RWPE2 (cell line): Measurements from ENCODE around the gene SLC16A8.

Source experiments
- ATAC-seq: fragments of 200-7000 bp; cut with Tn5 transposase; 3 replicates; pipeline ENCODE4 v1.9.1; 2021; ENCODE audit warnings: low read depth
- DNase-seq: peaks from one replicate; pipeline ENCODE4 v3.0.0-alpha.2; 2020; ENCODE audit warnings: low spot score
- H3K27ac ChIP-seq: fragments of 450-650 bp; 2 replicates; pipeline ENCODE4 v1.5.1; 2017; ENCODE audit warnings: mild to moderate bottlenecking; ENCODE audit not compliant: poor library complexity, severe bottlenecking
- H3K27me3 ChIP-seq: fragments of 250-450 bp; sonication (Bioruptor Pico); 2 replicates; pipeline ENCODE4 v1.5.1; 2021; ENCODE audit warnings: mild to moderate bottlenecking, moderate library complexity; ENCODE audit not compliant: insufficient read depth, poor library complexity, severe bottlenecking
- H3K36me3 ChIP-seq: fragments of 250-450 bp; sonication (Bioruptor Pico); 2 replicates; pipeline ENCODE4 v1.5.1; 2020; ENCODE audit warnings: low read depth, mild to moderate bottlenecking, moderate library complexity
- H3K4me1 ChIP-seq: fragments of 250-450 bp; sonication (Bioruptor Pico); 2 replicates; pipeline ENCODE4 v1.5.1; 2021; ENCODE audit warnings: mild to moderate bottlenecking, moderate library complexity; ENCODE audit not compliant: insufficient read depth, poor library complexity, severe bottlenecking
- H3K4me3 ChIP-seq: fragments of 250-450 bp; sonication (Bioruptor Pico); 2 replicates; pipeline ENCODE4 v1.5.1; 2021; ENCODE audit warnings: mild to moderate bottlenecking, moderate library complexity; ENCODE audit not compliant: severe bottlenecking
- H3K9me3 ChIP-seq: fragments of 250-450 bp; sonication (Bioruptor Pico); 2 replicates; pipeline ENCODE4 v1.5.1; 2021; ENCODE audit warnings: mild to moderate bottlenecking, moderate library complexity; ENCODE audit not compliant: severe bottlenecking
- TF ChIP-seq, protein P1 (sequence below): fragments of 450-650 bp; IDR thresholded peaks from one replicate; pipeline ENCODE4 v1.5.1; 2017; ENCODE audit warnings: mild to moderate bottlenecking, moderate library complexity; ENCODE audit not compliant: poor library complexity, severe bottlenecking

The SLC16A8 gene

DNA sequence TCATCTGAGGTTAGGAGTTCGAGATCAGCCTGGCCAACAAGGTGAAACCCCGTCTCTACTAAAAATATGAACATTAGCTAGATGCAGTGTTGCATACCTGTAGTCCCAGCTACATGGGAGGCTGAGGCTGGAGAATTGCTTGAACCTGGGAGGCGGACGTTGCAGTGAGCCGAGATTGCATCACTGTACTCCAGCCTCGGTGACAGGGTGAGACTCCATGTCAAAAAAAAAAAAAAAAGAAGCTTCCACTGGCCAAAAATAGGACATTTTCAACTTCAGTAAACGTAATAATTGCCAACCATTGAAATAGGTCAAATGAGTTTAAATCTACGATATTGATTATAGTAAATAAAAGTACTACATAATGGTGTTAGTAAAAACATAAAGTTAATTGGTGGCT is 19.7 kb upstream of the SLC16A8 start:
- Histone ChIP-seq H3K27ac (no peak overlapping the region), H3K9me3 (no peaks in the 10 kb centered on the region), H3K4me3 (no peak overlapping the region), H3K4me1 (no peaks in the 10 kb centered on the region), H3K27me3 (no peaks in the 10 kb centered on the region), H3K36me3 (no peaks in the 10 kb centered on the region)
- ATAC-seq (no peak), DNase-seq (no peak)
- TF ChIP-seq, protein P1, sequence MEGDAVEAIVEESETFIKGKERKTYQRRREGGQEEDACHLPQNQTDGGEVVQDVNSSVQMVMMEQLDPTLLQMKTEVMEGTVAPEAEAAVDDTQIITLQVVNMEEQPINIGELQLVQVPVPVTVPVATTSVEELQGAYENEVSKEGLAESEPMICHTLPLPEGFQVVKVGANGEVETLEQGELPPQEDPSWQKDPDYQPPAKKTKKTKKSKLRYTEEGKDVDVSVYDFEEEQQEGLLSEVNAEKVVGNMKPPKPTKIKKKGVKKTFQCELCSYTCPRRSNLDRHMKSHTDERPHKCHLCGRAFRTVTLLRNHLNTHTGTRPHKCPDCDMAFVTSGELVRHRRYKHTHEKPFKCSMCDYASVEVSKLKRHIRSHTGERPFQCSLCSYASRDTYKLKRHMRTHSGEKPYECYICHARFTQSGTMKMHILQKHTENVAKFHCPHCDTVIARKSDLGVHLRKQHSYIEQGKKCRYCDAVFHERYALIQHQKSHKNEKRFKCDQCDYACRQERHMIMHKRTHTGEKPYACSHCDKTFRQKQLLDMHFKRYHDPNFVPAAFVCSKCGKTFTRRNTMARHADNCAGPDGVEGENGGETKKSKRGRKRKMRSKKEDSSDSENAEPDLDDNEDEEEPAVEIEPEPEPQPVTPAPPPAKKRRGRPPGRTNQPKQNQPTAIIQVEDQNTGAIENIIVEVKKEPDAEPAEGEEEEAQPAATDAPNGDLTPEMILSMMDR: no peak

DNA sequence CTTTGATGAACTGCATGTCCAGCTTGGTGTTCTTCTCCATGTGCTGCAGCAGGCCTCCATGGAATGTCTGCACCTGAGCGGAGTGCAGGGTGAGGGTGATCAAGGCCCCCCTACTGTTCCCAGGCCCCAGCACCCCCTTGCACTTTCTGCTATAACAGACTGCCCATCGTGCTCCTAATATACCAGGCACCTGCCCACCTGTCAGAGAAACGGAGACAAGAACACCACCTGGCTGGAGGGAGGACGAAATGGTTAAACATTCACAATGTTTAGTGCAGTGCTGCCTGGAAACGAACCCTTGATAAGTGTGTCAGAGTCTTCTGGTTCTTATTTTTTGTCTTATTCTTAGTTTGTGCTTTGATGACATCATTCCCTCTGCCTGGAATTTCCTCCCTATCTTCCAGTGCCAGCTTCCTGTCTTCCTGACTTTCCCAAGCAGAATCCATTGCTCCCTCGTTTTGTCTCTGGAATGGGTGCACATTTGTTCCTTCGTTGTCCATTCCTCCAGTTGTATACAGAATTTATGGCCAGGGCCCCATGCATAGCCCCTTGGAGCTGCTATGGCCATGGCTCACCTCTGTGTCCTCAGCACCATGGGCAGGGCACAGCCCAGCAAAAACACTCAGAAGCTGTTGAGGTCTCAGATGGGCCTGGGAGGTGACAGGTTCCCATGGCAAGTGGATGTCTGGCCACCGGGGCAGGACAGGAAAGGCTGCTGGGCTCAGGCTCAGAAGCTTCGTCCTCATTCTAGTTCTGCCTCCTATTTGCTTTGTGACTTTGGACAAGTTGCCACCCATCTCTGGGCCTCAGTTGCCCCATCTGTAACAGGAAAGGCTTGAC is 14.6 kb upstream of the SLC16A8 start:
- TF ChIP-seq, protein P1: no peak
- no peak overlapping the region for H3K4me3 ChIP-seq

GRCh38 chr22:38097557-38098409 is 13.8 kb upstream of the SLC16A8 start:
- no peaks in the 10 kb centered on the region for H3K27me3 ChIP-seq
- DNase-seq (peak; percentile 46), ATAC-seq (no peak)
- no peak overlapping the region for H3K27ac ChIP-seq
- no peaks in the 10 kb centered on the region for H3K4me1 ChIP-seq
- H3K4me3 ChIP-seq: no peak overlapping the region
- TF ChIP-seq, protein P1: no peak
- no peaks in the 10 kb centered on the region for H3K36me3 ChIP-seq
- no peaks in the 10 kb centered on the region for H3K9me3 ChIP-seq

More for the DNA sequence above, 14.6 kb upstream of the SLC16A8 start:
- DNase-seq: peak; percentile 44
- ATAC-seq: no peak
- Histone ChIP-seq H3K9me3 (no peaks in the 10 kb centered on the region), H3K27me3 (no peaks in the 10 kb centered on the region), H3K36me3 (no peaks in the 10 kb centered on the region), H3K4me1 (no peaks in the 10 kb centered on the region), H3K27ac (no peak overlapping the region)

- DNase-seq (peak; percentile 49), ATAC-seq (no peak)
- Histone ChIP-seq H3K4me3 (no peak overlapping the region), H3K9me3 (no peaks in the 10 kb centered on the region), H3K36me3 (no peaks in the 10 kb centered on the region), H3K27me3 (no peaks in the 10 kb centered on the region), H3K27ac (no peak overlapping the region), H3K4me1 (no peaks in the 10 kb centered on the region)
- TF ChIP-seq, protein P1: no peak
These were observed 13.1 kb upstream of the SLC16A8 start for GRCh38 chr22:38097058-38097457.

DNA sequence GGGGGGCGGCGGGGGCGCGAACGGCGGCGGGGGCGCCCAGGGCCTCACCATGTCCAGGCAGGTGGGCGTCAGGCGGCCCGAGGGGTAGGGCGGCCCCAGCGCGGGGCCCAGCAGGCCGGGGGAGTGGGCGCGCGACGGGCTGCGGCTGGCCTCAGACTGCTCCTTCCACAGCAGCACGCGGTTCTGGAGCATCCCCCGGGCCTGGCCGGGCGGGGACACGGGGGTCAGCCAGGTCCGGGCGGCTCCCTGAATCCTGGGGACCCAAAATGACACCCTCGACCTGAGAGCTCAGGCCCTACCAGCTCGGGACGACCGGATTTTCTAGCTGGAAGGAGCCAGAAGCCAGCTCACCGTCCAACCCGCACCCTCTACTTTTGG is 5.5 kb upstream of the SLC16A8 start:
- no peak for DNase-seq
- TF ChIP-seq, protein P1: no peak
- Histone ChIP-seq H3K27me3 (no peaks in the 10 kb centered on the region), H3K36me3 (no peaks in the 10 kb centered on the region), H3K4me3 (no peak overlapping the region), H3K9me3 (no peaks in the 10 kb centered on the region), H3K4me1 (no peaks in the 10 kb centered on the region), H3K27ac (no peak overlapping the region)
- ATAC-seq: no peak
